ENCODE results near the gene ZBTB7B.
"Not testable (repeated sequence)": the region's sequence is repeated elsewhere in the genome, so short reads cannot be mapped to it uniquely, and the experiment has no call there.

Gene ZBTB7B

GRCh38 chr1:154988058-154988954, 14.3 kb upstream of the ZBTB7B start:
- no peak for DNase-seq (ENCODE audit: low read depth in 1 of 2, low spot score in 1 of 2)

- no peak for DNase-seq (ENCODE audit: low read depth in 1 of 2, low spot score in 1 of 2)
Measured at GRCh38 chr1:154989195-154989860, 13.3 kb upstream of the ZBTB7B start.

GRCh38 chr1:154990276-154990675, 12.3 kb upstream of the ZBTB7B start:
- DNase-seq (ENCODE audit: low read depth in 1 of 2, low spot score in 1 of 2), result no peak

- no peak for DNase-seq (ENCODE audit: low read depth in 1 of 2, low spot score in 1 of 2)
Measured at GRCh38 chr1:154992721-154993571, 9.7 kb upstream of the ZBTB7B start.

GRCh38 chr1:154993572-154994268, 8.9 kb upstream of the ZBTB7B start, which contains the start of gene LENEP:
Gene LENEP, plus strand, starts transcription at chr1:154993586. Its CDS starts 22 bp downstream, at chr1:154993608.
- DNase-seq (ENCODE audit: low read depth in 1 of 2, low spot score in 1 of 2), result no peak

- DNase-seq (ENCODE audit: low read depth in 1 of 2, low spot score in 1 of 2), result no peak
Measured at GRCh38 chr1:154994269-154994587, 8.4 kb upstream of the ZBTB7B start.

- no peak for DNase-seq (ENCODE audit: low read depth in 1 of 2, low spot score in 1 of 2)
Measured at GRCh38 chr1:154994591-154994990, 8.0 kb upstream of the ZBTB7B start.

GRCh38 chr1:154995301-154995983, 7.2 kb upstream of the ZBTB7B start:
- DNase-seq (ENCODE audit: low read depth in 1 of 2, low spot score in 1 of 2), result not testable (repeated sequence)

- no peak for DNase-seq (ENCODE audit: low read depth in 1 of 2, low spot score in 1 of 2)
Measured at GRCh38 chr1:154996966-154997701, 5.5 kb upstream of the ZBTB7B start.

- DNase-seq (ENCODE audit: low read depth in 1 of 2, low spot score in 1 of 2), result no peak
Measured at GRCh38 chr1:154998201-154998780, 4.3 kb upstream of the ZBTB7B start.

GRCh38 chr1:154998818-154999570, 3.6 kb upstream of the ZBTB7B start:
- no peak for DNase-seq (ENCODE audit: low read depth in 1 of 2, low spot score in 1 of 2)

GRCh38 chr1:154999571-155000410, 2.8 kb upstream of the ZBTB7B start:
- DNase-seq (ENCODE audit: low read depth in 1 of 2, low spot score in 1 of 2), result no peak

- DNase-seq (ENCODE audit: low read depth in 1 of 2, low spot score in 1 of 2), result no peak
Measured at GRCh38 chr1:155000411-155000725, 2.2 kb upstream of the ZBTB7B start.

- DNase-seq (ENCODE audit: low read depth in 1 of 2, low spot score in 1 of 2), result peak; percentile 57 to 77
Measured at GRCh38 chr1:155000726-155001424, 1.7 kb upstream of the ZBTB7B start.

- no peak for DNase-seq (ENCODE audit: low read depth in 1 of 2, low spot score in 1 of 2)
Measured at GRCh38 chr1:155001425-155001674, 1.3 kb upstream of the ZBTB7B start.

GRCh38 chr1:155001675-155002463, 733 bp upstream of the ZBTB7B start:
- peak; percentile 97 to 99 for DNase-seq (ENCODE audit: low read depth in 1 of 2, low spot score in 1 of 2)
